Measurements from ENCODE around the gene GNAZ. TPM values are rescaled to one million over a fixed set of nuclear protein-coding genes. Genes with fewer than 3 reads are reported as not detected.

GNAZ gene
- polyA plus RNA-seq, 2 of the 4 experiments (the other 2 are of a cell fraction), result 1.9 to 2.5 TPM

- no peak for TF ChIP-seq PHF8 (IDR thresholded peaks at IDR 0.05; ENCODE audit: borderline replicate concordance, low read depth)
- no peak for TF ChIP-seq BHLHE40 (IDR thresholded peaks at IDR 0.05; ENCODE audit: low read depth, low read length)
These were observed 12.3 kb upstream of the GNAZ start (continued) for GRCh38 chr22:23058063-23058462.

GRCh38 chr22:23058481-23059283 lies 11.6 kb upstream of the GNAZ start:
- 57% methylated on average over 9 of the region's 9 CpGs for WGBS (ENCODE audit: missing lambda C conversion rate)
- FAIRE-seq (no peak), ATAC-seq (no peak), DNase-seq (ENCODE audit: low read depth in 1 of 2, low spot score in 1 of 2) (no peak)
- Histone ChIP-seq H3K9me3 (no peaks in the 10 kb centered on the region), H3K4me1 (no peaks in the 10 kb centered on the region), H3K4me2 (no peak overlapping the region), H3K27ac (no peak overlapping the region), H3K4me3 (no peak overlapping the region)
- CTCF ChIA-PET, result interaction anchor here (1.0 kb wide), 1 partner anchor 99 kb away, joined by 4 read pairs; no protein-coding TSS in a partner anchor
- TF ChIP-seq MAX (IDR thresholded peaks at IDR 0.05) (no peak), EHMT2 (IDR thresholded peaks at IDR 0.05; ENCODE audit: low read depth) (no peak), FOXS1 (CRISPR knock-in tag; IDR thresholded peaks at IDR 0.05) (no peak), E2F6 (IDR thresholded peaks at IDR 0.05; ENCODE audit: borderline replicate concordance, low read depth) (no peak)
- POLR2A ChIA-PET, result no interaction called here

GRCh38 chr22:23059284-23059948 lies 10.9 kb upstream of the GNAZ start:
- Histone ChIP-seq H3K4me2 (no peak overlapping the region), H3K4me1 (no peaks in the 10 kb centered on the region), H3K9me3 (no peaks in the 10 kb centered on the region), H3K27ac (no peak overlapping the region), H3K4me3 (no peak overlapping the region)
- no peak for ATAC-seq
- WGBS (ENCODE audit: missing lambda C conversion rate), result 73% methylated on average over 22 of the region's 24 CpGs
- POLR2A ChIA-PET, result no interaction called here
- no peak for FAIRE-seq
- TF ChIP-seq POLR2AphosphoS2 (conservative IDR thresholded peaks at IDR 0.05; ENCODE audit: low read length) (no peak), PBX3 (IDR thresholded peaks at IDR 0.05) (no peak), PHF8 (IDR thresholded peaks at IDR 0.05; ENCODE audit: borderline replicate concordance, low read depth) (no peak), JUN (IDR thresholded peaks at IDR 0.05) (no peak), GATA3 (IDR thresholded peaks at IDR 0.05; ENCODE audit: borderline replicate concordance) (no peak), HOXB13 (CRISPR knock-in tag; IDR thresholded peaks at IDR 0.05; ENCODE audit: low read depth) (no peak), KDM5A (IDR thresholded peaks at IDR 0.05) (no peak), ZSCAN20 (CRISPR knock-in tag; IDR thresholded peaks at IDR 0.05) (no peak), RAD21 (conservative IDR thresholded peaks at IDR 0.05 in 1 of 2, IDR thresholded peaks at IDR 0.05 in 1 of 2) (no peak), MYC (IDR thresholded peaks at IDR 0.05; ENCODE audit: borderline replicate concordance, low read length) (no peak), CBX2 (IDR thresholded peaks at IDR 0.05; ENCODE audit: borderline replicate concordance, low read depth) (no peak), FOSB (CRISPR knock-in tag; IDR thresholded peaks at IDR 0.05) (no peak), POLR2A (IDR thresholded peaks at IDR 0.05; ENCODE audit: low read length) (no peak), TP53 (CRISPR knock-in tag; IDR thresholded peaks at IDR 0.05) (no peak), NPAS2 (CRISPR knock-in tag; IDR thresholded peaks at IDR 0.05; ENCODE audit: borderline replicate concordance) (no peak)
- CTCF ChIA-PET, result no interaction called here
- DNase-seq (ENCODE audit: low read depth in 1 of 2, low spot score in 1 of 2), result no peak

All from A549 (cell line).